Aorta (tissue), 5 donors: Measurements from ENCODE around the gene SNX30. TPM values are rescaled to one million over a fixed set of nuclear protein-coding genes. Genes with fewer than 3 reads are reported as not detected.

Experiments
- ATAC-seq: fragments of 200-7000 bp; cut with Tn5 transposase; one replicate; pipeline ENCODE4 v1.9.1; 2022; ENCODE audit warnings: moderate library complexity; ENCODE audit not compliant: low FRiP score
- DNase-seq, 2 donors: peaks; one replicate each; pipeline ENCODE4 v3.0.0-alpha.2; 2020
- H3K27ac ChIP-seq, 2 donors: one replicate each; pipeline ENCODE4 v1.5.1; 2013; ENCODE audit warnings: low read length in 2 of 2, mild to moderate bottlenecking in 2 of 2, moderate library complexity in 2 of 2, control low read depth in 1 of 2, inconsistent platforms in 1 of 2, low read depth in 1 of 2
- H3K27me3 ChIP-seq, 2 donors: one replicate each; pipeline ENCODE4 v1.6.1; 2013; ENCODE audit warnings: control low read depth in 1 of 2, low read length in 1 of 2, mild to moderate bottlenecking in 1 of 2, moderate library complexity in 1 of 2; ENCODE audit not compliant: insufficient read depth in 2 of 2, control insufficient read depth in 1 of 2
- H3K36me3 ChIP-seq, 2 donors: one replicate each; pipeline ENCODE4 v1.6.1; 2013; ENCODE audit warnings: control low read depth in 1 of 2, low read length in 1 of 2, mild to moderate bottlenecking in 1 of 2; ENCODE audit not compliant: insufficient read depth in 2 of 2, control insufficient read depth in 1 of 2
- H3K4me1 ChIP-seq, 2 donors: one replicate each; pipeline ENCODE4 v1.6.1; 2013; ENCODE audit warnings: low read length in 2 of 2, control low read depth in 1 of 2, mild to moderate bottlenecking in 1 of 2, moderate library complexity in 1 of 2; ENCODE audit not compliant: insufficient read depth in 2 of 2, control insufficient read depth in 1 of 2
- H3K4me3 ChIP-seq, 2 donors: one replicate each; pipeline ENCODE4 v1.5.1; 2013; ENCODE audit warnings: low read length in 2 of 2, control low read depth in 1 of 2, mild to moderate bottlenecking in 1 of 2
- H3K9me3 ChIP-seq: one replicate; pipeline ENCODE4 v1.6.1; 2013; ENCODE audit warnings: mild to moderate bottlenecking, low read length; ENCODE audit not compliant: control insufficient read depth
- WGBS, 2 donors: extraction: QIAGEN DNeasy Blood & Tissue Kit; methylation state at CpG; one replicate each; pipeline ENCODE4 v1.1.7; 2013; 5-methylcytosine and 5-hydroxymethylcytosine counted together
- intact Hi-C, 2 donors: fragments of 100-400 bp; cut with DNase I; formaldehyde crosslinking; loops; one replicate each; pipeline versions ENCODE4 v1.14.2 to v1.15.0; 2022
- polyA plus RNA-seq, 2 donors: library from polyadenylated mRNA; stranded (reverse); fragments of 200-250 nt; gene quantifications; one replicate each; pipeline ENCODE4 v1.2.3, GENCODE V29; 2013
- total RNA-seq, 2 donors: library from RNA; stranded (reverse); fragmentation: NEBNext Ultra II Directional; extraction: Animal tissue kit (Norgen Biotek cat#: 25700); gene quantifications; one replicate each; pipeline ENCODE4 v1.2.1, GENCODE V29; 2021
- donor health status: healthy with polysubstance abuse.
- donor health status: Bipolar disorder and iron deficiency.
- donor health status: DM: no; HTN: no; CAD: no.
- donor health status: DM: no; HTN: no; CAD: no.
- donor health status: DM: yes; HTN: yes; CAD: no.

SNX30 gene
- total and polyA plus RNA-seq, 4 donors, result 2.8 to 11.3 (median 6.7) TPM

- ATAC-seq, result peak; percentile 64
- WGBS, 2 donors, result 72 to 75% methylated on average over 5 of the region's 5 CpGs
- DNase-seq, result peak; percentile 76 to 90
- Histone ChIP-seq H3K4me1 (peaks cover 0 to 4% of the 10 kb centered on the region in 2 donors), H3K27ac (no peak overlapping the region), H3K27me3 (no peaks in the 10 kb centered on the region), H3K36me3 (no peaks in the 10 kb centered on the region), H3K4me3 (no peak overlapping the region), H3K9me3 (no peaks in the 10 kb centered on the region)
- intact Hi-C loops, result loop anchor here in 1 of 2 donors (5.0 kb wide), 1 partner anchor 76 kb away; the partner anchor contains the start of gene INIP
Measured at GRCh38 chr9:112793213-112793810, 42.8 kb downstream of the SNX30 start.

DNA sequence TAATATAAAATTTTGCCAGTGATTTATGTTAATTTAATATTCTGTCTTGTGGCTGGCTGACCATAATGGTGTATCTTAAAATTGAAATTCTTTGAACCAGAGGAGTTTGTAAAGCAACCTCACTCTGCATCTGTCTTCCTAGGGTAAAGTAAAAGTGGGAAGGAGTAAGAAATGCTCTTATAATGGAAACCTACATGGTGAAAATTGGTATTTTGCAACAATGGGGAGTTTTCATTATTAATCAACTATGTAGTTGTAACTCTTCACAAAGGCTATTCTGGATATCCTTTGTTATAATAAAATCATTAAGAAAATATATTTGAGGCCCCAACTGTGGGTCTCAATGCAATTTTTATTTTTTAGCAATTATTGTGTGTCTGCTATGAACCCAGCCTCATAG is 44.2 kb downstream of the SNX30 start:
- no peaks in the 10 kb centered on the region for H3K9me3 ChIP-seq
- no peaks in the 10 kb centered on the region for H3K27me3 ChIP-seq
- ATAC-seq (no peak), DNase-seq (no peak)
- peaks cover 0 to 2% of the 10 kb centered on the region in 2 donors for H3K4me1 ChIP-seq
- intact Hi-C loops, result loop anchor here in 1 of 2 donors (5.0 kb wide), 1 partner anchor 77 kb away; the partner anchor contains the start of gene INIP
- no peaks in the 10 kb centered on the region for H3K36me3 ChIP-seq
- no peak overlapping the region for H3K4me3 ChIP-seq
- H3K27ac ChIP-seq, result no peak overlapping the region

GRCh38 chr9:112795921-112796320 is 45.4 kb downstream of the SNX30 start:
- Histone ChIP-seq H3K4me3 (no peak overlapping the region), H3K9me3 (no peaks in the 10 kb centered on the region), H3K27ac (no peak overlapping the region), H3K4me1 (peaks cover 0 to 2% of the 10 kb centered on the region in 2 donors), H3K36me3 (no peaks in the 10 kb centered on the region), H3K27me3 (no peaks in the 10 kb centered on the region)
- intact Hi-C loops, result no loop called here
- ATAC-seq, result no peak
- DNase-seq, result no peak
- 8 to 9% methylated on average over 4 of the region's 4 CpGs for WGBS, 2 donors

GRCh38 chr9:112796485-112796884 is 45.9 kb downstream of the SNX30 start:
- intact Hi-C loops, result no loop called here
- H3K9me3 ChIP-seq, result no peaks in the 10 kb centered on the region
- WGBS, 2 donors, result 74 to 85% methylated on average over 8 of the region's 8 CpGs
- H3K27ac ChIP-seq, result no peak overlapping the region
- ATAC-seq (no peak), DNase-seq (no peak)
- no peak overlapping the region for H3K4me3 ChIP-seq
- H3K4me1 ChIP-seq, result peaks cover 0 to 2% of the 10 kb centered on the region in 2 donors
- H3K27me3 ChIP-seq, result no peaks in the 10 kb centered on the region
- no peaks in the 10 kb centered on the region for H3K36me3 ChIP-seq

DNA sequence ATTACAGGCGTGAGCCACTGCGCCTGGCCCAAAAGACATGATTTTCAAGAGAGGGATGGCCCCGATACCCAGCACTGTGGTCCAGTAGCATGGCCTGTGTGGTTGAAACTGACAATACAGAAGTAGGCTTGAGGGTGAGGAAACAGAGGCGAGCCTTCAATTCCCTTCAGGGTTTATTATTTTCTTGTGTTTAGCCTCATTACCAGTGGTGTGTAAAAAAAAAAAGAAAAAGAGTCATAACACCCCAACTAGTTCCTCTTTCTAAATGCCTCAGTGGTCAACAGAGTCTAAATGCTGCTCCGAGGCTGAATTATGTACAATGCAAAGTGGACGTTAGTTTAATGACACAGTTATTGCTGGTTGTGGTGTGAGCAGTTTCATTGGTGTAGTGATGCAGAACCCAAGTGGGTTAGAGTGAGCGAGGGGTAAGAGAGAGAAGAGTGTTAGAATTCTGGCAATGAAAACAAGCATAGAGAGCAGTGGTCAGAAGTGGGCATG is 58.8 kb downstream of the SNX30 start:
- no peak overlapping the region for H3K27ac ChIP-seq
- ATAC-seq (no peak), DNase-seq (no peak)
- no peak overlapping the region for H3K4me3 ChIP-seq
- 92 to 95% methylated on average over 7 of the region's 7 CpGs for WGBS, 2 donors
- H3K36me3 ChIP-seq, result no peaks in the 10 kb centered on the region
- H3K4me1 ChIP-seq, result no peaks in the 10 kb centered on the region
- no peaks in the 10 kb centered on the region for H3K27me3 ChIP-seq
- no peaks in the 10 kb centered on the region for H3K9me3 ChIP-seq
- intact Hi-C loops, result no loop called here

GRCh38 chr9:112809906-112810305 is 59.3 kb downstream of the SNX30 start:
- no peak for ATAC-seq
- Histone ChIP-seq H3K27me3 (no peaks in the 10 kb centered on the region), H3K4me1 (no peaks in the 10 kb centered on the region), H3K9me3 (no peaks in the 10 kb centered on the region), H3K4me3 (no peak overlapping the region), H3K27ac (no peak overlapping the region), H3K36me3 (no peaks in the 10 kb centered on the region)
- intact Hi-C loops, result no loop called here
- no peak for DNase-seq
- WGBS, 2 donors, result 78 to 82% methylated on average over 6 of the region's 6 CpGs

DNA sequence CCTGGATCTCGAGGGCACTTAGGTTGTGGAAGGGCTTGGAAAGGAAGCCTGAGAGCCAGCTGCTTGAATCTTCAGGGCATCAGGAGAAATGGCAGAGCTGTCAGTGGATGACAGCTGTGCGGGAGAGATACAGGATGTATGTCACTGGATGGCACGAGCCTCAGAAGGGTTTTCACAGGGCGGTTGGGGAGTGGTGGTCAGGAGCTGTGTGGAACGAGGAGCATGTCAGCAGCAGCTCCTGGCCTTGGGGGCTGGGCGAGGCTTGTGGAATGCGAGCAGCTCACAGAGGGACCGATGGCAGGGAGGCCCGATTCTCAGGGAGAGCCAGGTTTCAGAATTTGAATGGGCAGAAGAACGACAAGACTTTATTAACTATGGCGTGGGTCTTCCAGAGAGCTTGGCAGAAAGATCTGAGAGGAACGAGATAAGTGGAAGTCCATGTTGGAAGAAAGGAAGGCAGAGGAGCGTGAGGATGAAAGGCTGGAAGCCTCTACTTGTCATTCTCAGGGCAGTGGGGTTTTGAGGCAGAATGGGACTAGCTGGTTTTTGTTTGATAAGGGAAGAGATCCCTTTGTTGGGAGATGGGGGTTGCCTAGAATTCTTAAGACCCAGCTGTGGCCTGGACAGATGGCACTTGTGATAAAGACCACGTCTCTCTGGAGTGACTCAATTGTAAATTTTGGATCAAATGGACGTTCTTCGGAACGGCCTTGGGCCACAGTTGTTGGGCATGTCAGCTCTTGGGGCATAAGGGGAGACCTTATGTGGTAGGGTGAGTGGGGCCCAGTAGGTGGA is 60.3 kb downstream of the SNX30 start:
- intact Hi-C loops, result no loop called here
- Histone ChIP-seq H3K36me3 (no peaks in the 10 kb centered on the region), H3K27ac (no peak overlapping the region), H3K9me3 (no peaks in the 10 kb centered on the region), H3K27me3 (no peaks in the 10 kb centered on the region), H3K4me1 (no peaks in the 10 kb centered on the region), H3K4me3 (no peak overlapping the region)
- DNase-seq (no peak), ATAC-seq (no peak)
- WGBS, 2 donors, result 63 to 75% methylated on average over 17 of the region's 17 CpGs

GRCh38 chr9:112811518-112811917 is 61.0 kb downstream of the SNX30 start:
- Histone ChIP-seq H3K4me3 (no peak overlapping the region), H3K9me3 (no peaks in the 10 kb centered on the region), H3K36me3 (no peaks in the 10 kb centered on the region), H3K4me1 (no peaks in the 10 kb centered on the region), H3K27ac (no peak overlapping the region), H3K27me3 (no peaks in the 10 kb centered on the region)
- intact Hi-C loops, result no loop called here
- no peak for ATAC-seq
- DNase-seq, result no peak
- WGBS, 2 donors, result 89 to 90% methylated on average over 6 of the region's 6 CpGs
